Type B pancreatic cell (in vitro differentiated cells): Measurements from ENCODE around the gene CRAT. TPM values are rescaled to one million over a fixed set of nuclear protein-coding genes. Genes with fewer than 3 reads are reported as not detected.

Experiments used
- DNase-seq: peaks from one replicate; pipeline ENCODE4 v3.0.0; 2021; ENCODE audit warnings: mixed read lengths; ENCODE audit not compliant: unreplicated experiment; ENCODE audit errors: extremely low spot score
- H3K27ac Mint-ChIP-seq: 2 replicates; pipeline ENCODE4 v1.8.0; 2021; ENCODE audit warnings: mild to moderate bottlenecking, mixed read lengths
- H3K27me3 Mint-ChIP-seq: 2 replicates; pipeline ENCODE4 v1.8.0; 2021; ENCODE audit warnings: mixed read lengths
- H3K36me3 Mint-ChIP-seq: 2 replicates; pipeline ENCODE4 v1.8.0; 2021; ENCODE audit warnings: mixed read lengths
- H3K4me1 Mint-ChIP-seq: one replicate; pipeline ENCODE4 v1.8.0; 2021; ENCODE audit warnings: mixed read lengths; ENCODE audit not compliant: unreplicated experiment
- H3K4me3 Mint-ChIP-seq: 2 replicates; pipeline ENCODE4 v1.8.0; 2021; ENCODE audit warnings: mild to moderate bottlenecking, mixed read lengths
- H3K9me3 Mint-ChIP-seq: 2 replicates; pipeline ENCODE4 v1.8.0; 2021; ENCODE audit warnings: mixed read lengths
- CTCF ChIP-seq: fragments of 200-600 bp; sonication (generic); conservative IDR thresholded peaks from 2 replicates; pipeline ENCODE4 v1.5.0; 2021; ENCODE audit warnings: antibody characterized with exemption, mild to moderate bottlenecking
- long read RNA-seq: library from polyadenylated mRNA; unstranded; transcript quantifications from one replicate; pipeline ENCODE4 v2.0.0, GENCODE V29; 2020
- total RNA-seq: library from RNA; stranded (reverse); gene quantifications from 2 replicates; pipeline ENCODE4 v1.2.1, GENCODE V29; 2021; ENCODE audit warnings: low replicate concordance

Gene CRAT
- 14.5 and 28.4 TPM in 2 replicates for total RNA-seq
- long read RNA-seq, partial matches to known transcripts: 2 of 7 reads
- long read RNA-seq, other reads (novel, unspliced or antisense): 2 of 7 reads

GRCh38 chr9:129110740-129111527 lies at the start of gene CRAT, which contains the start of gene PTPA:
TSS of gene CRAT (minus strand) at chr9:129110793. CDS start at chr9:129110509, 284 bp downstream.
TSS of gene PTPA (plus strand) at chr9:129111415. CDS start at chr9:129111601, 186 bp downstream.
- H3K4me1 Mint-ChIP-seq: peaks cover 22% of the 10 kb centered on the region
- peak; percentile 93 for DNase-seq
- H3K36me3 Mint-ChIP-seq: no peaks in the 10 kb centered on the region
- H3K4me3 Mint-ChIP-seq: peak within 1 kb of the TSS; percentile 95
- no peak for TF ChIP-seq CTCF
- H3K27ac Mint-ChIP-seq: peak within 1 kb of the TSS; percentile 93
- peaks cover 4% of the 10 kb centered on the region for H3K27me3 Mint-ChIP-seq
- H3K9me3 Mint-ChIP-seq: no peaks in the 10 kb centered on the region

DNA sequence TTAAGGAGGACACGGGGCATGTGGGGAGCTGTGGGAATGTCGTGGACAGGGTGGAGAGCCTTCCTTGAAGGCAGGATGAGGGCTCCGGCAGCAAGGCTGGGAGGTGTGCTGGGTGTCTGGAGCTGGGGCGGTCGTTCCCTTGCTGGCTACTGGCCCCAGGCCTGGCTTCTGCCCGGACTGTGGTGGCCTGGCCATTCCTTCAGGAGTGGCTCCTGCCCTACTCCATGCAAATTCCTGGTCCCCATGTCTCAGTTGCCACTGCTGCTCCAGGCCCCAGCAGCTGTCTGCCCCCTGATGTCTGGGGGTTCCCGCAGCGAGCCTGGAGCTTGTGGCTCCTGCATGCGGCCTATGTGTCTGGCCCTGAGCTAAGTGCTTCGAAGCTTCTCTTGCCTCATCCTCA lies 45.6 kb upstream of the CRAT start:
- Mint-ChIP-seq H3K27me3 (no peaks in the 10 kb centered on the region), H3K4me3 (no peak overlapping the region), H3K36me3 (peaks cover 7% of the 10 kb centered on the region), H3K27ac (no peak overlapping the region), H3K9me3 (peaks cover under 1% of the 10 kb centered on the region), H3K4me1 (peaks cover 5% of the 10 kb centered on the region)
- peak; percentile 63 for DNase-seq
- TF ChIP-seq CTCF: no peak

DNA sequence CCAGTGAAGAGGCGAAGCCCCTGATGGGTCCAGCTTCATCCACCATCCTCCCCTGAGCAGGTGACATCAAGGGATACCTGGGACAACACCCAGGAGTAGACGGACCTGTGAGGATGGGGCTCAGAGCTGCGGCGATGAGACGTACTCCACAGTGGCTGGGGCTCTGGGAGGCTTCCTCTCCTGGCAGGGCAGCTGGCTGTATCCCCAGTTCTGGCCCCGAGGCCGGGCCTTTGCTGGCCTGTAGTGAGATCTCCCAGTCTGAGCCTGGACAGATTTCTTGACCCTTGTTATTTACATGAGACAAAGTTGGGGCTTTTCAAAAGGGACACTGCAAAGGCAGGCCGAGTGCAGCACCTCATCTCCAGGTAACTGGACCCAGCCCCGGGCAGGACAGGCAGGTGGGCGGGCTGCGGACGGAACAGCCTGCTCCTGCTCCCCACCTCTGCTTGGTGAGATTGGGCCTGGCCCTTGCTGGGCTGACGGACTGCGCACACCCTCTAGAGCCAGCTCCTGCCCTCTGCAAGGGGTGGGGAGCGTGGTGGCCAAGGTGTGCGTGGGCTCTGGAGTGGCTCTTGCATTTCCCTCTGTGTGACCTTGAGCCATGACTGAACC lies 44.4 kb upstream of the CRAT start:
- H3K4me3 Mint-ChIP-seq: no peak overlapping the region
- no peak overlapping the region for H3K27ac Mint-ChIP-seq
- no peak for TF ChIP-seq CTCF
- H3K9me3 Mint-ChIP-seq: no peaks in the 10 kb centered on the region
- DNase-seq: no peak
- peaks cover 8% of the 10 kb centered on the region for H3K36me3 Mint-ChIP-seq
- H3K27me3 Mint-ChIP-seq: no peaks in the 10 kb centered on the region
- peaks cover 7% of the 10 kb centered on the region for H3K4me1 Mint-ChIP-seq

DNA sequence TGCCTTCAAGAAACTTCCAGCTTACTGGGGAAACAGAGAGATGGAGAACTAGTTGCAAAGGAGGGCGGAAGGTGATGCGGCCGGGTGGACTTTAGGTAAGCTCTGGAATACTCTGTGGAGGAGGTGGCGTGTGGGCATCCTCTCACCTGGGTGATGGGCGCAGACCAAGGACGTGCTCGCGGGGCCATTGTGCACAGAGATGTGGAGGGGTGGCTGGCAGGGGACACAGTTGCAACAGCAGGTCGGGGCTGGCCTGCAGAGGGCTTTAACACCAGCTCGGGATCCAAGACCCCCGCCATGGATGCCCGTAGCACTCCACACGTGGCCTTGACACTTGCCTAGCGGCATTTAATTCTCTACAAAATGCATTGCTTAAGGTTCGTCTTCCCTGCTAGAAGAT lies 40.9 kb upstream of the CRAT start:
- no peak for TF ChIP-seq CTCF
- Mint-ChIP-seq H3K9me3 (no peaks in the 10 kb centered on the region), H3K27me3 (no peaks in the 10 kb centered on the region), H3K27ac (peak overlapping the region; percentile 53), H3K36me3 (peaks cover 8% of the 10 kb centered on the region), H3K4me3 (no peak overlapping the region), H3K4me1 (peaks cover 20% of the 10 kb centered on the region)
- DNase-seq: no peak

DNA sequence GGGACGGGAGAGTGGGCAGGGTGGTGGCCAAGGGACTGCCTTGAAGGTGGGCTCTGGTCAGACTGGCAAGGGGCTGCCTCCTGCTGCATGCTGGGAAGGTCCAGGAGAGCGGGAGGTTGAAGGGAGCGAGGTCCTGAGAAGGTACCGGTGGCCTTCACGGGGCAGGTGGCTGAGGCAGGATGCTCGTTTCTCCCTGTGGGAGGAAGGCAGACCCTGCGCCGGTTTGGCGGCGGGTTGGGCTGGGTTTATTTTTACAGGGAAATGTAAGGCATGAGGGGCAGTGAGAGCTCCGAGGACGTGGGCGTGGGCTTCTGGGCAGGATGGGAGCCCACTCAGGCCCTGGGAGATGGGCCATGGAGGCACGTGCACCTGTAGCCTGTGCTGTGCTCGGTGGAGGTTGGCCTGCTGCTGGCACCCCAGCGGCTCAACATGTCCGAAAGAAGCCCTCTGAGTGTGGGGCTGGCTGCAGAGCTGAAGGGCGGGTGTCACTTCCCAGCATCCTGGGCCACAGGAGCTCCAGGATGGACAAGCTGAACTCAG lies 40.1 kb upstream of the CRAT start:
- TF ChIP-seq CTCF: no peak
- H3K27ac Mint-ChIP-seq: no peak overlapping the region
- H3K4me3 Mint-ChIP-seq: no peak overlapping the region
- DNase-seq: no peak
- H3K27me3 Mint-ChIP-seq: no peaks in the 10 kb centered on the region
- peaks cover 25% of the 10 kb centered on the region for H3K4me1 Mint-ChIP-seq
- H3K9me3 Mint-ChIP-seq: no peaks in the 10 kb centered on the region
- H3K36me3 Mint-ChIP-seq: peaks cover 8% of the 10 kb centered on the region
